ENCODE results near the gene NUDT3.
"Not testable (repeated sequence)": the region's sequence is repeated elsewhere in the genome, so short reads cannot be mapped to it uniquely, and the experiment has no call there.

The NUDT3 gene

DNA sequence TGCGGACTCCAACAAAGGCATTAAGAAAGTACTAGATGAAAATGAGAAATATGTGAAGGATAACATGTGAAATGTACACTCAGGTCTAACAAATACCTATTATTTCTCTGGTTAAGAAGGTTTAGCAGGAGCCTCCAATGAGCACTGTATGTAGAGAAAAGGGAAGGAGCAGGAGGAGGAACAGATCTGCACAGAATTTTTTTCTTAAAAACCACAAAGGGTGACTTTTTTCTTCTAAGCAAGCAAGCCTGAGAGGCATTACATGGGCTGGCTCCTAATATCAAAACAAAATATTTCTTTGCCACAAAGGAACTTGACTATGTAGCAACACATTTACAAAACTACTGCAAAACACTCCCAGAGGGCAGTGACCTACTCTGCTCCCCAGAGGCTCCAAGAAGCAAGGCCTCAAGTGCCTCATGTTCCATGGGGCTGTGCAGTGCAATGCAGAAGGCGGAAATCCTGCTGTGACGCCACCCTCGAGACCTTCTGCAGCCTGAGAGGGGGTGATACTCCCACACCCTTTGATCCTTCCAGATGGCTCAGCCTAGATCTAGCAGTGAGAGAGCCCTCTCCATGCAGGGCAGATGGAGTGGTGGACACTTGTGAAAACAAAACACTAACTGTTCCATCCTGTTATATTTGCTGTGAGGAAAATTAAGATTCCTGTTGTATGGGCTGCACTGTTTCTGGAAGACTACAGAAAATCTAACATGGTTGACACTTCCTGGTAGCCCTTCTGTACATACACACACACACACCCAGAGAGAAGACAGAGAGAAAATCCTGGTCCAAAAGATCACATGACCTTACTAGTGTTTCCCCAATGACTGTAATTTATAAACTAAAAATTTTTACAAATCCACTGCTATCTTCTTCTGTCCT lies 107.7 kb downstream of the NUDT3 start:
- DNase-seq: peak; percentile 42 to 67

DNA sequence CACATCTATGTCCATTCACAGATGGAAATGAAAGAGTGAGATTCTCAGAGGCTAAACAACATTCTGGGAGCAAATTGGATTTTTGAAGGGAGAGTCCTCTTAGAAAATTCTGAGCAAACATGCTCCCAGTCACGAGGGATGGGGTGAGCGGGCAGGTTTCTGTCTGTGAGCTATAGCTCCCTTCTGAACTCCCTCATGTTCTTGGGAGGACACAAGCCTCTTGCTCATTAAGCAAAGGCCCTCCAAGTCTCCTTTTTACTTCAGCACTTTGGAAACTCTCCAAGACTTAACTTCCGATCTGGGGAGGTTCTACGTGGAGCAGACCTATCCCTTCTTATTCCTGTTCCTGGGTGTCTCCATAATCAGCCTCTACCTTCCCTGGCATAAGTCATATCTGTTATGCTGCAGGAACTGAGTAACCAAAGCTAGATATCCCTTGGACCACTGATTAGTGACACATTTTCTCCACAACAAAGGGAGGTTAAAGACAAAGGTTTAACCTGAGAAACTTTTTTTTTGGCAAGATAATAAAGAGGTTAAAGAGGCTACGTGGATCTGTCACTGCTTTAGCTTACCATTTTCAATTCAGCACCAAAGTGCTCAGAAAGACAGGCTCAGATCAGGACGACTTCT lies 110.7 kb downstream of the NUDT3 start:
- DNase-seq: no peak

- no peak for DNase-seq
Observed at GRCh38 chr6:34280216-34280615, 112.3 kb downstream of the NUDT3 start.

GRCh38 chr6:34278833-34279232 lies 113.6 kb downstream of the NUDT3 start:
- no peak for DNase-seq

DNA sequence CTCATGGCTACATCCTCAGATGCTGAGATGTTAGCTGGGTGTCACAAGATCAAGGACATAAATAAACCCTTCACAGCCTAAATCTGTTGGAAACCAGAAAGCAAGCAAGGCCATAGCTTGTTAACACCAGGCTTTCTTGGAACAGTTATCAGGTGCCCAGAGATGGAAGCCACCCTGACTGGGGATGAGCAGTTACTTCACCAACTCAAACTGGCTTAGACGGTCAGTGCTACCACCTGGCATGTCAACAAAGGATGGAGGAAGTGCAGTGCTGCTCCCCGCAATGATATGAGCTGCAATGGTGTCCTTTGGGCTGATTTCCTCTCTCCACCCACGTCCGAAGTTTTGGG lies 114.7 kb downstream of the NUDT3 start:
- no peak for DNase-seq

DNA sequence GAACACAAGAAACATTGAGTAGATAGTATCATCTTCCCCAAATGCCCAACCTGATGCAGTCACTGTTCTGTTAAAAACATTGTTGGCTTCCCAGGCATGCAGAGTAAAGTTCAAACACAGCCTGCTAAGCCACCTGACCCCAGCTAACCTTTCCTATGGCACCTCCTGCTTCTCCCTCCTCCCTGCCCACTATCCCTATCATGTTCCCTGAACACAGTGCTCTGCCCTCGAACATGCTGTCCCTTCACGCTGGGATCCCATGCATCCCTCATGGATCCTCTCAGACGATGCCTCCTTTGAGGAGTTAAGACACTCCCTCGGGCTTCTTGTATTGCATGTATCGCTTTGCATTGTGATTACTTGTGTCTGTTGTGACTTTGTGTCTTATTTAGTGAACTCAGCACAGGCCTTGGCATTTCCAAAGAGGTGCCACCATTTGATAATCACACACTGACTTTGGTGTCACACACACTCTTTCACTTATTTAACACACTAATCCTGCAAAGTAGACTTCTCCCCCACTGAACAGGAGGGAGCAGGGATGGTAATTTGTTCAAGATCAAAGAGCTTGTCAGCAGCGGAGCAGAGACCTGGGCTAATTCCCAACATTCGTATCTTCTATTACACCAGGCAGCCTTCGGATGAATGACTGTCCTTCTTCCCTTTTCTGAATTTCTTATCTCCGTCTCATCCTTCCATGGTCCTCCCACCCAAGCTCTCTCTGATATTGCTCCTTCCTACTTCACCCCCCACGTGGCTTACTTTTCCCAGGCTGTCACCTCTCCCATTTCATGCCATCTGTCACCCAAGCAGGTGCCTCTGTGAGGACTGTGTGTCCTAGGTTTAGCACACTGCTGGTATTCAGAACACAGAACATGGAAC lies 115.3 kb downstream of the NUDT3 start:
- DNase-seq: no peak

DNA sequence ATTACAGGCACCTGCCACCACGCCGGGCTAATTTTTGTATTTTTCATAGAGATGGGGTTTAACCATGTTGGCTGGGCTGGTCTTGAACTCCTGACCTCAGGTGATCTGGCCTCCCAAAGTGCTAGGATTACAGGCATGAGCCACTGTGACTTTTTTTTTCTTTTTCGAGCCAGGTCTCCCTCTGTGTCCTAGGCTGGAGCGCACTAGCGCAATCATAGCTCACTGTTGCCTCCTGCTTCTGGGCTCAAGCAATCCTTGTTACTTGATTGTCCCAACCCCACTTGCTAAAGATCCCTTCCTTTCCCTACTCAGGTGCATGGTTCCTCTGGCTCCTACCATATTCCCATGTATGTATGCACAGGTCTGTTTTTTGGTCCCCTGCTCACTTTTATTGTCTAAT lies 116.3 kb downstream of the NUDT3 start:
- DNase-seq: no peak

GRCh38 chr6:34275128-34275804 lies 117.2 kb downstream of the NUDT3 start:
- DNase-seq: no peak

GRCh38 chr6:34274129-34274528 lies 118.3 kb downstream of the NUDT3 start:
- no peak for DNase-seq

GRCh38 chr6:34273242-34273805 lies 119.1 kb downstream of the NUDT3 start:
- no peak for DNase-seq

GRCh38 chr6:34272013-34272926 lies 120.2 kb downstream of the NUDT3 start:
- DNase-seq: no peak

- DNase-seq: not testable (repeated sequence)
Observed at GRCh38 chr6:34269658-34270341, 122.7 kb downstream of the NUDT3 start.

DNA sequence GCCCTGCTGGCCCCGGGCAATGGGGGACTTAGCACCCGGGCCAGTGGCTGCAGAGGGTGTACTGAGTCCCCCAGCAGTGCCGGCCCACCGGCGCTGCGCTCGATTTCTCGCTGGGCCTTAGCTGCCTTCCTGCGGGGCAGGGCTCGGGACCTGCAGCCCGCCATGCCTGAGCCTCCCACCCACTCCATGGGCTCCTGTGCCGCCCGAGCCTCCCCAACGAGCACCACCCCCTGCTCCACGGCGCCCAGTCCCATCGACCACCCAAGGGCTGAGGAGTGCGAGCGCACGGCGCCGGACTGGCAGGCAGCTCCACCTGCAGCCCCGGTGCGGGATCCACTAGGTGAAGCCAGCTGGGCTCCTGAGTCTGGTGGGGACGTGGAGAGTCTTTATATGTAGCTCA lies 123.3 kb downstream of the NUDT3 start:
- DNase-seq: not testable (repeated sequence)

DNA sequence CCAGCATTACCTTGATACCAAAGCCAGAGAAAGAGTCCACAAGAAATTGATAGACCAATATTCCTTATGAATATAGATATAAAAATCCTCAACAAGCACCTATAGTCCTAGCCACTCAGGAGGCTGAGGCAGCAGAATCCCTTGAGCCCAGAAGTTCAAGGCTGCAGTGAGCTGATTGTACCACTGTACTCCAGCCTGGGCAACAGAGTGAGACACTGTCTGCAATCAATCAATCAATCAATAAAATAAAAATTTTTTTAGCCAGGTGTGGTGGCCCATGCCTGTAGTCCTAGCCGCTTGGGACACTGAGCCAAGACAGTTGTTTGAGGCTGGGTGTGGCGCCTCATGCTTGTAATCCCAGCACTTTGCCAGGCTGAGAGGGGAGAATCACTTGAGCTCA lies 124.7 kb downstream of the NUDT3 start:
- no peak for DNase-seq

DNA sequence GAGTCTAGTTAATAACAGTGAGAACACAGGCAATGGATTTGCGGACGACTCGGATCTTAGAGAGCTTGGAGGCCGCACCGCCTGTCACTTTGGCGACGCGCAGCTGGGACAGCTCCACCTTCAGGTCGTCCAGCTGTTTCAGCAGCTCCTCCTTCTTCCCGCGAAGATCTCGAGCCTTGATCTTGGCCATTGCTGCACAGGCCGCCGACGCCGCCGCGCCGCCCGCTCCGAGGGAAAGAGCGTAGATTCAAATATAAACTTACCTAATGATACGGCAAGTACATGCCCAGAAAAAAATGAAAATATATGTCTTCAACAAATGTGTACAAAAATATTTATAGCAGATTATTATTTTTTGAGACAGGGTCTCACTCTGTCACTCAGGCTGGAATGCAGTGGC lies 129.0 kb downstream of the NUDT3 start:
- DNase-seq: not testable (repeated sequence)

- no peak for DNase-seq
Observed at GRCh38 chr6:34260576-34261267, 131.7 kb downstream of the NUDT3 start.

DNA sequence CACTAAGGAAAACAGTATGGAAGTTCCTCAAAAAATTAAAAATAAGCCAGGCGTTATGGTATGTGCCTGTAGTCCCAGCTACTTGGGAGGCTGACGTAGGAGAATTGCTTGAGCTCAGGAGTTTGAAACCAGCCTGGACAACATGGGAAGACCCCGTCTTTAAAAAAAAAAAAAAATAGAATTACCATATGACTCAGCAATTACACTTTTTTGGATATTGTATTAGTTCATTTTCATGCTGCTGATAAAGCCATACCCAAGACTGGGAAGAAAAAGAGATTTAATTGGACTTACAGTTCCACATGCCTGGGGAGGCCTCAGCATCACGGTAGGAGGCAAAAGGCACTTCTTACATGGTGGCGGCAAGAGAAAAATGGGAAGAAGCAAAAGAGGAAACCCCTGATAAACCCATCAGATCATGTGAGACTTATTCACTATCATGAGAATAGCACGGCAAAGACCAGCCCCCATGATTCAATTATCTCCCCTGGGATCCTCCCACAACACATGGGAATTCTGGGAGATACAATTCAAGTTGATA lies 132.9 kb downstream of the NUDT3 start:
- no peak for DNase-seq

- not testable (repeated sequence) for DNase-seq
Observed at GRCh38 chr6:34252395-34252794, 140.1 kb downstream of the NUDT3 start.

DNA sequence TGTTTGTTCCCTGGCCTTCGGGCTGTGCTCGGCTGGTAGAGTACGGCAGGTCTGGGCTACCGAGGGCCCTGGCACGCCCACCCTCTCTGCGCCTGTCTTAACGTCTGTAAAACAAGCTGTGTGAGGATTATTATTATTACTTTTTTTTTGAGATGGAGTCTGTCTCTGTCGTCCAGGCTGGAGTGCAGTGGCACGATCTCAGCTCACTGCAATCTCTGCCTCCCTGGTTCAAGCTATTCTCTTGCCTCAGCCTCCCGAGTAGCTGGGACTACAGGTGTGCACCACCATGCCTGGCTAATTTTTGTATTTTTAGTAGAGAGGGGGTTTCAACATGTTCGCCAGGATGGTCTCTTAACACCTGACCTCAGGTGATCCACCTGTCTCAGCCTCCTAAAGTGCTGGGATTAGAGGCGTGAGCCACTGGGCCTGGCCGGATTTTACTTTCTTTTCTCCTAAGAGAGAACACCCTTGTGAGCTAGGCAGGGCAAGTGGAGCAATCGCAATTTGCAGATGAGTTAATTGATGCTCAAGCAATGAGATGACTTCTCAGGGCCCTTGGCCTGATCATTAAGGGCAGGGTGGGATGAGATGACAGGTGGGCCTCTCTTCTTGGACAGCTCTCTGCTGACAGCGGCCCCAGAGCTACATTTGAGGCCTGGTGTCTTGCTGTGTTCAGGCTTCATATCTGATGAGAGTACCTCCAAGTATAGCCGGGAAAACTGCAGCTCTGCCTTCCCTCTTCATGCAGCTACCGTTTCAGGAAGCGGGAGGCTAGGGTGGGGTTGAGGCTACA lies 142.8 kb downstream of the NUDT3 start:
- no peak for DNase-seq

Data from hippocampal formation (tissue), 2 donors.